Mesodermal cell (in vitro differentiated cells): ENCODE results near the gene KRT6B.
"Not testable (repeated sequence)": the region's sequence is repeated elsewhere in the genome, so short reads cannot be mapped to it uniquely, and the experiment has no call there.

Source experiments
- H3K27ac ChIP-seq: 2 replicates; pipeline ENCODE4 v1.7.0; 2013; ENCODE audit warnings: mild to moderate bottlenecking, low read depth, low read length, moderate library complexity; ENCODE audit not compliant: severe bottlenecking
- H3K36me3 ChIP-seq: 2 replicates; pipeline ENCODE4 v1.7.1; 2013; ENCODE audit warnings: mild to moderate bottlenecking, low read length, moderate library complexity; ENCODE audit not compliant: control insufficient read depth, insufficient read depth
- H3K4me1 ChIP-seq: one replicate; pipeline ENCODE4 v1.7.1; 2013; ENCODE audit warnings: mild to moderate bottlenecking, low read length; ENCODE audit not compliant: insufficient read depth, control insufficient read depth, poor library complexity, severe bottlenecking
- H3K4me3 ChIP-seq: 2 replicates; pipeline ENCODE4 v1.7.0; 2013; ENCODE audit warnings: low read length, control low read depth, mild to moderate bottlenecking; ENCODE audit not compliant: insufficient read depth, poor library complexity, severe bottlenecking; ENCODE audit errors: extremely low read depth
- H3K9me3 ChIP-seq: 2 replicates; pipeline ENCODE4 v1.7.1; 2013; ENCODE audit warnings: mild to moderate bottlenecking, low read length, moderate library complexity; ENCODE audit not compliant: control insufficient read depth
- WGBS, 2 experiments: methylation state at CpG; one replicate each; pipeline ENCODE4 v1.1.5; 2013; ENCODE audit warnings: missing lambda C conversion rate in 2 of 2; ENCODE audit not compliant: insufficient coverage in 2 of 2; 5-methylcytosine and 5-hydroxymethylcytosine counted together

KRT6B gene

DNA sequence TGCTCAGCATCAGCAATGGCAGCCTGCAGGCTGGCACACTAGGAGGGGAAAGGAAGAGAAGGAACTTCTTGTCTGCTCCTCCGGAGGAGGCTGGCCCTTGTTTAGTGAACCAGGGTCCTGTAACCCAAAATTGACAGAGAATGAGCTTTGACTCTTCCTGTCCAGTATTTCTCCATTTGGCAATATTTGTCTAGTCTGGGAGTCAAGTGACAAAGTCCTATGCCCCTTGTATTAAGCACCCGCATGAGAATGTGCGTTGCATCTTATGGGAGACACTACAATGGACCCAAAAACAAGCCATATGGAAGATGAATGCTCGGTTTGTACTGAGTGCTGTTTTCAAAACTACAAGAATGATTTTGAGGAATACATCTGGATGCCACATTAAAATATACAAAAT, 17.9 kb upstream of the KRT6B start:
- no peak overlapping the region for H3K27ac ChIP-seq
- no peak overlapping the region for H3K4me3 ChIP-seq
- H3K36me3 ChIP-seq: no peaks in the 10 kb centered on the region
- H3K4me1 ChIP-seq: no peaks in the 10 kb centered on the region
- H3K9me3 ChIP-seq: no peaks in the 10 kb centered on the region
- WGBS, 2 experiments: 73 to 78% methylated on average over 3 of the region's 4 CpGs

- 94 to 100% methylated on average over 2 of the region's 2 CpGs for WGBS, 2 experiments
- no peaks in the 10 kb centered on the region for H3K9me3 ChIP-seq
- H3K4me3 ChIP-seq: no peak overlapping the region
- no peak overlapping the region for H3K27ac ChIP-seq
- H3K36me3 ChIP-seq: no peaks in the 10 kb centered on the region
- no peaks in the 10 kb centered on the region for H3K4me1 ChIP-seq
Measured at GRCh38 chr12:52464897-52465296, 13.0 kb upstream of the KRT6B start.

GRCh38 chr12:52461693-52462092, 9.7 kb upstream of the KRT6B start:
- Histone ChIP-seq H3K4me3 (no peak overlapping the region), H3K9me3 (no peaks in the 10 kb centered on the region), H3K4me1 (no peaks in the 10 kb centered on the region), H3K36me3 (no peaks in the 10 kb centered on the region), H3K27ac (no peak overlapping the region)
- 82 to 84% methylated on average over 4 of the region's 5 CpGs for WGBS, 2 experiments

- WGBS, 2 experiments: 88 to 94% methylated on average over 2 to 4 of the region's 5 CpGs
- no peaks in the 10 kb centered on the region for H3K4me1 ChIP-seq
- H3K27ac ChIP-seq: no peak overlapping the region
- no peaks in the 10 kb centered on the region for H3K36me3 ChIP-seq
- no peak overlapping the region for H3K4me3 ChIP-seq
- H3K9me3 ChIP-seq: no peaks in the 10 kb centered on the region
Measured at GRCh38 chr12:52458861-52459260, 6.9 kb upstream of the KRT6B start.

DNA sequence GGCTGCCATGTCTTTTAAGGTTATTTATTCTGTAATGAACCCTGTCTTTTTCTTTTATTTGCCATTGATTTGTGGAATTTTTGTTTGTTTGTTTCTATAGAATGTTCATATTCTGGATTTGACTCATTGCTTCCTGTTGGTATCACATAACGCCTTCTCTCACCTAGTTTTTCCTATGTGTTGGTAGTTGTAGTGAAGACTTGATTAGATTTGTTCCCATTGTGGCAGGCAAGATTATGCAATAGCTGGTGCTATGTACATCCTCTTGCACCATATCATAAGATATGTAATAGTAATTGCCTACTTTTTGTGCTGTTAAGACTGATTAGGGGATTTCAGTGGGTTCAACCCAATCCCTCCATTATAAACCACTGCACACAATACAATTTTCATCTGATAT, 3.9 kb upstream of the KRT6B start:
- no peak overlapping the region for H3K4me3 ChIP-seq
- no CpG with 5 or more reads among the region's 1 CpG for WGBS, 2 experiments
- H3K27ac ChIP-seq: no peak overlapping the region
- no peaks in the 10 kb centered on the region for H3K36me3 ChIP-seq
- H3K4me1 ChIP-seq: no peaks in the 10 kb centered on the region
- no peaks in the 10 kb centered on the region for H3K9me3 ChIP-seq

- Histone ChIP-seq H3K4me3 (no peak overlapping the region), H3K9me3 (no peaks in the 10 kb centered on the region), H3K4me1 (no peaks in the 10 kb centered on the region), H3K27ac (no peak overlapping the region), H3K36me3 (no peaks in the 10 kb centered on the region)
- 38% methylated on average over 1 of the region's 3 CpGs; no CpG with 5 or more reads in 1 of the 2 experiments for WGBS, 2 experiments
Measured at GRCh38 chr12:52454411-52455201, 2.7 kb upstream of the KRT6B start.

GRCh38 chr12:52448228-52448627, 3.7 kb downstream of the KRT6B start:
- H3K36me3 ChIP-seq: no peaks in the 10 kb centered on the region
- H3K27ac ChIP-seq: no peak overlapping the region
- H3K4me1 ChIP-seq: no peaks in the 10 kb centered on the region
- no peaks in the 10 kb centered on the region for H3K9me3 ChIP-seq
- 81 to 84% methylated on average over 3 of the region's 3 CpGs for whole genome bisulfite sequencing, 2 experiments
- H3K4me3 ChIP-seq: no peak overlapping the region

DNA sequence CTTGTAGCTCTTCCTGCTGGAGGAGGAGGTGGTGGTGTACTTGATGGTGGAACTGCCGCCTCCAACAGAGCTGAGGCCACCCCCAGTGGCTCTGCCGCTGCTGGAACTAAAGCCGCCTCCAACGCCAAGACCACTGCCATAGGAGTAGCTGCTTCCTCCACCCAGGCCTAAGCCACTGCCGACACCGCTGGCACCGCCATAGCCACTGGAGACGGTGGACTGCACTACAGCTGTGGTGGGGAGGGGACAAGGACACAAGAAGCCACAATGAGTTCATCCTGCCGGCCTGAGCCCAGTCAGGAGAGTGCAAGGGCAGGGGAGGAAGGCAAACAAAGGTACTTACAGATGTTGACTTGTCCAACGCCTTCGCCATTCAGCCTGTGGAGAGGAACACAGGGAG, 4.8 kb downstream of the KRT6B start:
- H3K27ac ChIP-seq, H3K36me3 ChIP-seq, H3K4me1 ChIP-seq, H3K4me3 ChIP-seq, H3K9me3 ChIP-seq: not testable (repeated sequence)
- WGBS, 2 experiments: 93 to 99% methylated on average over 6 to 7 of the region's 11 CpGs

- Histone ChIP-seq H3K27ac (no peak overlapping the region), H3K36me3 (no peaks in the 10 kb centered on the region), H3K4me3 (no peak overlapping the region), H3K9me3 (no peaks in the 10 kb centered on the region), H3K4me1 (peaks cover 16% of the 10 kb centered on the region)
- 89 to 97% methylated on average over 6 of the region's 6 CpGs for WGBS, 2 experiments
Measured at GRCh38 chr12:52446367-52447045, 5.4 kb downstream of the KRT6B start.

DNA sequence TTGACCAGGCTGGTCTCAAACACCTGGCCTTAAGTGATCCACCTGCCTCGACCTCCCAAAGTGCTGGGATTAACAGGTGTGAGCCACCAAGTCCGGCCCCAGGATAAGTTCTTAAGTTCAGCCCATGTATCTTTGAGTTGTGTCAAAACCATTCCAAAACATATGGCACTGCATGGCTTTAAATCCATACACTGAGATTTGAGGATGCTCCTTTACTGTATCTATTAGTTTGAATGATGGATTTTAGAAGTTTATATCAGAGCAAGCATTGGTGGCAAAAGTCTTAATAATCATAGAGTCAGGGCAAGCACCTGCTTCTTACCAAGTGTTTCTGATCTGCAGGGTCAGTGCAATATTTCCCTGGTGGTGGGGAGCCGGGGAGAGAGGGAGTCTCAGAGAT, 6.1 kb downstream of the KRT6B start:
- Histone ChIP-seq H3K36me3 (no peaks in the 10 kb centered on the region), H3K9me3 (no peaks in the 10 kb centered on the region), H3K4me3 (no peak overlapping the region), H3K4me1 (peaks cover 19% of the 10 kb centered on the region), H3K27ac (no peak overlapping the region)
- WGBS, 2 experiments: 66 to 71% methylated on average over 3 of the region's 3 CpGs
